ENCODE measurements around the gene CCR1.
"Not testable (repeated sequence)": the region's sequence is repeated elsewhere in the genome, so short reads cannot be mapped to it uniquely, and the experiment has no call there.

CCR1 gene

DNA sequence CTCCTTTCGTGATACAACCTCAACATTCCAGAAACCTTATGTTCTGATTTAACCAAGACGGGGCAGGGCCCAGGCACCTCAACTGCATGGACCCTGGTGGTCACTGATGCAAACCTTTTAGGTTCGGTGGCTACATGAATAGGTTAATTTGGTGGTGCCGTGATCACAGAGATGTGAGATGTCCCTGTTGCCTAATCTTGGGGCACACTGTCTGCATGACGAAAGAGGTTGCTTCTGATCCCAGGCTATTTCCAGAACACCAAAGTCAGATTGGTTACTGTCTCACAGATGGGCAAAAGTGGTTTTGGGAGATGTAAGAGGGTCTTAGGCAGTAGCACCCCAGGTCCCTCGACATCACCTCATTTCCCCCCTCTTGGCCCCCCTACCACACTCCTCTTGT lies 4.0 kb upstream of the CCR1 start:
- no peak for DNase-seq (ENCODE audit: low spot score)

DNA sequence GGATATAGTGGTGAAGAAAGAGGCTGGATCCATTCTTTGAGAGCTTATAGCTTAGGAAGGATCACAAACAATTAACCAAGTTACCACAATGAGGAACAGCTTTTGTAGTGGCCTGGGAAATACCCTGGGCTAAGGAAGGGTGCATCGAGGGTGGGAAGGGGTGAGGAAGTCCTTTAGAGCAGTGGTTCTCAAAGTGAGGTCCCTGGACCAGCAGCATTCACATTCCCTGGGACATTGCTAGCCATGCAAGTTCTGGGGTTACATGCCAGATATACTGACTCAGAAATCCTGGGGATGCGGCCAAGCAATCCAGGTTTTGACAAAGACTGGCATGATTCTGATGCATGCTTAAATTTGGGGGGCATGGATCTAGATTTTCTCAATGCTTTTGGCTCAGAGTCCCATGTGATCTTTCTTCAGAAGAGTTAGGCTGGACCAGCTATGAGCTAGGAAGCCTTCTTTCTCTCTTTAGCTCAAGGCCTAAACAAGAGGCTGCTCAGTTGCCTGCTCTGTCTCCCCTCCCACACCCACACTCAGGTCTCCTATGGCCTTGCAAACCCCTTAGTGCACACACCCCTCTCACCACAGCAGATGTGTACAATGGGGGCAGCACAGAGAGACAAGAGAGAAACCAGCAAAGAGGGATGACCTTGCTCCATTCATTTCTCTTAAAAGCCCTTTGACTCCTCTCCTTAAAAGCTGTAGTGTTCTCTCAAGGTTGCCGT lies 1.8 kb upstream of the CCR1 start:
- DNase-seq (ENCODE audit: low spot score) = no peak

DNA sequence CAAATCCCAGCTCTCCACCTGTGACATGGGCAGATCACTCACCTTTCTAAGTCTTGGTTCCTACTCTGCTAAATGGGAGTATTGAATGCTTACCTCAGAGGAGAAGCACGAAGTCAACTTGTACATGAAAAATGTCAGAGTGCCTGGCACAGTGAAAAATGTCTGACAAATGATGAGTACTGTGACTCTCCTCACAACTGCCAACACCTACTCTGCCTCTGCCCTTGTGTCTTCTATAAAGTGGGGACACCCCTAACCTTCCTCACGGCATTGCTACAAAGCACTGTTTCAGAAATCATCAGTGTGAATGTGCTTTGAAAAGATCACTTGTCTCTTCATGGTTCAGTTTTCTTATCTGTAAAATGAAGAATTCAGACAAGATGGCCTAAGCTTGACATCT lies 940 bp upstream of the CCR1 start:
- DNase-seq (ENCODE audit: low spot score) = no peak

- DNase-seq (ENCODE audit: low spot score) = not testable (repeated sequence)
Measured at GRCh38 chr3:46207514-46207913, 599 bp downstream of the CCR1 start.

DNA sequence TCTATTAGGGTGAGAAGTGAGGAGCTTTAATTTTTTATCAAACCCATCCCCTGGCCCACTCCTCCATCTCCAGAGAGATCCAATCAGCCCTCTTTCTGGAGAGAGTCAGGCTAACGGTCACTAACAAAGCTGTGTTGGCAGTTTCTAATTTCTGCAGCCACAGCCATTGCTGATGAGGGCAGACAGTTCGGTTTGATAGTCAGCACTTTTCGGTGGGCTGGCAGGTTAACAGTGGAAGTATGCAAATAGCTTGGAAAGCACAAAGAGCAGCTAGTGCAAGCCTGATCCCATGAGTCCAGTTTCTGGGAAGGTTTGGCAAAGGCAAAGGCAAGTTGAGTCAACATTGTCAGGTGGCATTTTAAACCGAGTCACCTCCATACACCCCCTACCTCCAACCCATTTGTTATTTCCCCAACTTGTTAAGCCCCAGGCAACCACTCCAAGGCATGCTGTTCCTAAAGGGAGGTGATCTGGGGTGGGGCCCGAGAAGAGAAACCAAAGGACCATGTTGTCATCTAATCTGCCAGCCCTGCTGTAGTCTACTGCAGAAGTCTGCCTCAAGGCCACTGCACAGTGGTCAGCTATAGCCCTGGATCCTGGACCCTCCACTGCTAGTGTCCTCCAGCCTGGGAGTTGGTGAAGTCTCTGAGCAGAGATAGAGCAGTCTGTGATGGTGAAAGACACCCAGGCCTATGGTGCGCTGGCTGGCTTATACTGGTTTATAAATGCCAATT lies 1.7 kb downstream of the CCR1 start:
- no peak for DNase-seq (ENCODE audit: low spot score)

DNA sequence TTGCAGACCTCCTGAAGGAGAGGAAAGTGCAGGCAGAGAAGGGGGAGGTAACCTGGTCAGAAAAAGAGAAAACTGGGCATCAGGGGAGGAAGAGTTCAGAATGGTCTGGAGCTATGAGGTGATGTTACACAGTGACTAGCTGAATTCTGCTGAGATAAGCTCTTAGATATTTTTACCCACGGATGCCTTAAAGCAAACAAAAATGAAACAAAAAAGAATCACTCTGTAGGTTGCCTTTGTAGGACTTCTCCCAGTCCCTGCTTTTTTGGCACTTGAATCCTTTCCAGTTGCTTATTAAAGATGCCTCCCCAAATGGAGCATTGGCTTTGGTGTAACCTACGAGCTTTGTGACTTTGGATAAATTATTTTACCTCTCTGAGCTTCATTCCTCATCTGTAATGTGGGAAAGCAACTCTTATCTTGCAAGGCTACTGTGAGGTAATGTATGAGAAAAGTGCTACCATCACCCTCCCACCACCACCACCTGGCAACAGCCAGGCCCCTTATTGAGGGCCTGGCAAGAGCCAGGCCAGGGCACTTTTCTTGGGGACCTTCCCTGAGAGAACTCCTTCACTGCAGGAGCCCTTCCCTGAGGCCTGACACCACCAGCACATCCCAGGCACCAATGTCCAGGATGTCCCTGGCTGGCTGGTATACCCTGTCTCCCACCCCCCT lies 2.7 kb downstream of the CCR1 start:
- no peak for DNase-seq (ENCODE audit: low spot score)

- DNase-seq (ENCODE audit: low spot score) = no peak
Measured at GRCh38 chr3:46203681-46204080, 4.4 kb downstream of the CCR1 start.

DNA sequence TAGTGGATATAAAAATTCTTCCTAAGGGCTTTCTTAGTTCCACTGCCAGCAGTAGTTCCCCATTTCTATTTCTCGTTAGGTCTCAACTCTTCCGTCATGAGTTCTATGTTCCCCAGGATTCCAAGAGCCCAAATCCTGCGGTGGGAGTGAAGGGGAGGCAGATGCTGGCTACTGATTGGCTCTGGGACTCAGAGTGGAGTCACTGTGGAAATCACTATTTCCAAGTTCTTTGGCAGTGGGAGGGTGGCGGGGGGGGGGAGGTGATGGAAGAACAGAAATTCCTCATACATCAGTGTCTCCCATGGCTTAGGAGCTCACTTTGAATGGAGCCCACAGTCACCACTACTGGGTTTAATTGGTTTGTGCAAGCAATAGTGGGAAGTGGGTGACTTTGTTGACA lies 5.6 kb downstream of the CCR1 start:
- DNase-seq (ENCODE audit: low spot score) = no peak

- DNase-seq (ENCODE audit: low spot score) = no peak
Measured at GRCh38 chr3:46200790-46201189, 7.3 kb downstream of the CCR1 start.

DNA sequence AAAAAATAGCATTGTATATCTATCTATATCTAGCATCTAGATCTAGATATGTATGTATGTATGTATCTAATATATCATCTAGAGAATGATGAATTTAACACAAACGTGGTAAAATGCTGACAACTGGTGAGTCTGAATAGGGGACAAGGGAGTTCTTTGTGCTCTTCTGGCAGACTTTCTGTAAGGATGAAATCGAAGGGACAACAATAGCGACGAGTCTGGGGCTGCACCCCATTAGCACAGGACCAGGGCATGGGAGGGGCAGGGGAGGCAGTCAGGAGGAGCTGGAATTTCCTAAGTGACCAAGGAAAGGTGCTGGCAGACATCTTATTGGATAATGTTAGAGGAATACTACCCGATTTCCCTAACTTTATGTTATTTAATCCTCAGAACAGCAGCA lies 7.9 kb downstream of the CCR1 start:
- no peak for DNase-seq (ENCODE audit: low spot score)

DNA sequence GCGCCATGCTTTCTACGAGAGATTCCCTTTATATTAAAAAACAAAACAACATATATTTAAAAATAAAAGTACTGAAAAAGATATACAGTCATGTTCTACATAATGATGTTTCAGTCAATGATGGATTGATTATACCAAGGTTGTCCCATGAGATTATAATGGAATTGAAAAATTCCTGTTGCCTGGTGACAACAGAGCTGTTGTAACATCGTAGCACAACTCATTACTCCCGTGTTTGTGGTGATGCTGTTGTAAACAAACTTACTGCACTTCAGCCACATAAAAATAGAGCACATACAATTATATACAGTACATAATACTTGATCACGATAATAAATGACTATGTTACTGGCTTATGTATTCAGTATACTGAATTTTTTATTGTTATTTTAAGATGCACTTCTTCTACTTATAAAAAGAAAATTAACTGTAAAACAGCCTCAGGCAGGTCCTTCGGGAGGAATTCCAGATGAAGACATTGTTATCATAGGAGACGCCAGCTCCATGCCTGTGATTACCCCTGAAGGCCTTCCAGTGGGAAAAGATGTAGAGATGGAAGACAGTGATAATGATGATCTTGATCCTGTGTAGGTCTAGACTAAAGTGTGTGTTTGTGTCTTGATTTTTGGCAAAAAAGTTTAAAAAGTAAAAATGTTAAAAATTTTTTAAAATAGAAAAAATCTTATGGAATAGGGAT lies 11.7 kb downstream of the CCR1 start:
- DNase-seq (ENCODE audit: low spot score) = no peak

DNA sequence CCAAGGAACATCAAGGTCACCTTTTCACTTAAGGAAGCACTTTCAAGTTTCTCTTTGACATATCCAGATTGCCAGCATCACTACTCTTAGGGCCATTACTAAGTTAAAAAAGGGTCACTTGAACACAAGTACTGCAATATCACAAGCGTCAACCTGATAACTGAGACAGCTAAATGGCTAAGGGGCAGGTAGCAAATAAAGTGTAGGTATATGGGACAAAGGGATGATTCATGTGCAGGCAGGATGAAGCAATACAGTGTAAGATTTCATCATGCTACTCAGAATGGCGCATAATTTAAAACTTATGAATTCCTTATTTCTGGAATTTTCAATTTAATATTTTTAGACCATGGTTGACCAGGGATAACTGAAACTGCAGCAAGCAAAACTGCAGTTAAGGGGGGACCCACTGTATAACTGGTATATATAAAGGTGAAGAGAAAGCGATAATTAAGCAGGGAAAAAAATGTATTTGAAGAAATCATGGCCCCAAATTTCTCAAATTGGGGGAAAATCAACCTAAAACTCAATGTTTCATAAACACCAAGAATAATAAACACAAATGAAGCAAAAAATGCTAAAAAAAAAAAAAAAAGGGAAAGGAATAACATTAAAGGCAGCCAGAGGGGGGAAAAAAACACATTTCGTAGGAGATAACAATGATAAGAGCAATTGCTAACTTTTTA lies 13.1 kb downstream of the CCR1 start:
- no peak for DNase-seq (ENCODE audit: low spot score)

DNA sequence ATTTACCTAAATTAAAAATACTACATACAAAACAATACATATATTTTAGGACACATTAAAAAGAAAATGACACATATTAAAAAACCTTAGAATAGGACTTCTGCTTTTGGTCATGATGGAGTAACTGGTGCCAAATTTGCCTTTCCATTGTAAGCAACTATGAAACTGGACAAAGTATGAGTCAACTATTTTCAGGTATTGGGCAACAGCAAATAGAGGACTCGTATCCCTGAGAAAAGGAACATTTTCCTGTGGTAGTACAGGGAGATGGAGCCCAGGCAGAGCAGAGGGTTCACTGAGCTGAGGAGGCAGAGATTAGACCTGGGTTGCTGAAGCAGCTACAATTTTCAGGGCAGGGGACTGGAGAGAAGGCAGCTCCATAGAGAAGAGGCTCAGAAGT lies 14.7 kb downstream of the CCR1 start:
- DNase-seq (ENCODE audit: low spot score) = no peak

DNA sequence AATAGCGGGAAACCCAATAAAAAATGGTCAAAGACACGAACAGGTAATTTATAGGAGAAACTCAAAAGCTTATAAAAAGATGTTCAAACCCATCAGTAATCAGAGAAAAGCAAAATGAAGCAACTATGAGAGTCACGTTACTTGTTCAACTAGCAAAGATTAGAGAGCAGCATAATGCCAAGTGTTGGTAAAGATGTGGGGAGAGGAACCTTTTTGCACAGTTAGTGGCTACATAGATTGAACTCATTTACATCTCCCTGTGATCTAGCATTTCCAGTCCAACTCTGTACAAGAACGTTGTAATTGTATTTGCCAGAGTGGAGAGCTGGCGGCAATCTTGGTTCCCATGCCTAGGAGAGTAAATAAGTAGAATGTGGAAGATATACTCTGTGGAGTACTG lies 15.2 kb downstream of the CCR1 start:
- DNase-seq (ENCODE audit: low spot score) = no peak

DNA sequence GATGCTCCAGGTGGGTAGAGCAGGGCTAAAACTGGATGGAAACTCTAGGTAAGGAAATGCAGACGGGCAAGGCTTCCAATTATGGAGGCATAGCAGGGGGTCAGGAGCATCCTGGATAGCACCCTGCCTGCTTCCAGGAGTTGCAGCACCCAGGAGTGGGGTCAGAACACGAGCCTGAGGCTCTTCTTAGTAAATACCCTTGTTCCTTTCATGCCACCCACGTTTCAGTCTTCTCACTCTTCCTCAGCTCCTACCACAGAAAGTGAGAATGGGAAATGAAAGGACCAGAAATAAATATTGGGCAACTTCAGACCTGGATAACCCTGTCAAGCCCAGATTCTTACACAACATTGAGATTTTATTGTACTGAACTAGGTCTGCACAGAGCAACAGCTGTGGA lies 16.4 kb downstream of the CCR1 start:
- DNase-seq (ENCODE audit: low spot score) = no peak

- no peak for DNase-seq (ENCODE audit: low spot score)
Measured at GRCh38 chr3:46188708-46189107, 19.4 kb downstream of the CCR1 start.

DNA sequence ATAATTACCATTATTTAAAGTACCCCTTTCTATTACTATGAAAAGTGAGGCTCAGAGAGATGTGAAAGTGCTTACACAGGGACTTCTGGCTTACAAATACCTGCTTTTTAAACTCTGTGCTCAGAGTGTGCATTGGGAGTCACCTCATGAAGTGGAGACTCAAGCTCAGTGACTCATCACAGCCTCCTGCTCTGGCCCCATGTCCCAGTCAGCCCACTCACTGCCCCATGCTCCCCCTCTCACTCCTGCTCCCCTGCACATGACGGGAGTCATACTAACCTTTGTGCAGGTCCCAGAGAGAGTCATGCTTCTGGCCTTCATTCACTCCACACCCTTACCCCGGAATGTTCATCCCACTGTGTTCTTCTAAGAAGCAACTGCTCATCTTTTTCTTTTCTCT lies 20.2 kb downstream of the CCR1 start:
- DNase-seq (ENCODE audit: low spot score) = no peak

DNA sequence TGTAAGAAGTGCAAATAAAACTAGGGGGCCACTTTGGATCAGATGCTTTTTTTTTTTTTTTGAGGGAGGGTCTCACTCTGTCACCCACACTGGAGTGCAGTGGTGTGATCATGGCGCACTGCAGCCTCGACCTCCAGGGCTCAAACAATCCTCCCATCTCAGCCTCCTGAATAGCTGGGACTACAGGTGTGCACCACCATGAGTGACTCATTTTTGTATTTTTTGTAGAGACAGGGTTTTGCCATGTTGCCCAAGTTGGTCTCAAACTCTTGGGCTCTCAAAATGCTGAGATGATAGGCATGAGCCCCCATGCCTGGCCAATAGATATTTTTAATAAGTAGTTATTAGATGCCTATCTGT lies 20.8 kb downstream of the CCR1 start:
- DNase-seq (ENCODE audit: low spot score) = no peak

- DNase-seq (ENCODE audit: low spot score) = no peak
Measured at GRCh38 chr3:46186471-46187340, 21.4 kb downstream of the CCR1 start.

- DNase-seq (ENCODE audit: low spot score) = no peak
Measured at GRCh38 chr3:46184469-46184868, 23.6 kb downstream of the CCR1 start.

GRCh38 chr3:46183330-46183729 lies 24.8 kb downstream of the CCR1 start:
- no peak for DNase-seq (ENCODE audit: low spot score)
